ENCODE data around the gene FAAP20.
A peak's percentile ranks its signal among the peaks of the same experiment; 100 is the strongest.

FAAP20 gene

GRCh38 chr1:2184934-2185333 is 9.6 kb downstream of the FAAP20 start:
- Histone ChIP-seq H3K9me3 (ENCODE audit: control insufficient read depth, insufficient read depth, low read depth, low read length) (no peaks in the 10 kb centered on the region), H3K27ac (ENCODE audit: extremely low read depth, low read depth, low read length) (no peak overlapping the region), H3K4me1 (ENCODE audit: control insufficient read depth, insufficient read depth, low read length) (no peaks in the 10 kb centered on the region), H3K36me3 (ENCODE audit: control insufficient read depth in 2 of 2, insufficient read depth in 1 of 2, low read length in 2 of 2) (peaks cover 0 to 60% of the 10 kb centered on the region in 2 experiments; a peak in 2 of 3 replicates), H3K4me3 (ENCODE audit: low read depth, low read length) (no peak overlapping the region)
- ChIA-PET POLR2A (interaction anchor here (1.1 kb wide), 1 partner anchor 11 kb away, joined by 3 read pairs; no protein-coding TSS in a partner anchor), CTCF (interaction anchor here (1.1 kb wide), 1 partner anchor 10 kb away, joined by 5 read pairs; no protein-coding TSS in a partner anchor)
- TF ChIP-seq ZNF658 (tag by site-specific recombination; IDR thresholded peaks at IDR 0.05) (no peak), SP7 (tag by site-specific recombination; IDR thresholded peaks at IDR 0.05) (no peak), ZNF23 (tag by site-specific recombination; IDR thresholded peaks at IDR 0.05; ENCODE audit: borderline replicate concordance) (no peak), HIC1 (tag by site-specific recombination; IDR thresholded peaks at IDR 0.05) (0 out of 2 replicates have a peak, but pooled peaks have one; percentile 24), KLF8 (tag by site-specific recombination; IDR thresholded peaks at IDR 0.05) (no peak), SP2 (tag by site-specific recombination; IDR thresholded peaks at IDR 0.05) (no peak), BCL6B (tag by site-specific recombination; IDR thresholded peaks at IDR 0.05) (no peak), ZNF24 (tag by site-specific recombination; IDR thresholded peaks at IDR 0.05) (no peak)

- H3K4me3 ChIP-seq (ENCODE audit: low read depth, low read length), result no peak overlapping the region
- no peak overlapping the region for H3K27ac ChIP-seq (ENCODE audit: extremely low read depth, low read depth, low read length)
- no peaks in the 10 kb centered on the region for H3K4me1 ChIP-seq (ENCODE audit: control insufficient read depth, insufficient read depth, low read length)
- POLR2A ChIA-PET, result no interaction called here
- peaks cover 0 to 62% of the 10 kb centered on the region in 2 experiments; a peak in 2 of 3 replicates for H3K36me3 ChIP-seq (ENCODE audit: control insufficient read depth in 2 of 2, insufficient read depth in 1 of 2, low read length in 2 of 2)
- no peaks in the 10 kb centered on the region for H3K9me3 ChIP-seq (ENCODE audit: control insufficient read depth, insufficient read depth, low read depth, low read length)
- TF ChIP-seq ZNF211 (tag by site-specific recombination; IDR thresholded peaks at IDR 0.05; ENCODE audit: low read depth) (no peak), GLIS1 (tag by site-specific recombination; IDR thresholded peaks at IDR 0.05) (no peak), ZNF677 (tag by site-specific recombination; IDR thresholded peaks at IDR 0.05) (no peak), ZNF626 (tag by site-specific recombination; IDR thresholded peaks at IDR 0.05) (no peak), HOXA7 (CRISPR knock-in tag; IDR thresholded peaks at IDR 0.05; ENCODE audit: borderline replicate concordance) (no peak), RBAK (tag by site-specific recombination; IDR thresholded peaks at IDR 0.05) (no peak), ZNF114 (tag by site-specific recombination; IDR thresholded peaks at IDR 0.05) (no peak), ZNF701 (tag by site-specific recombination; IDR thresholded peaks at IDR 0.05) (no peak), ZNF26 (tag by site-specific recombination; IDR thresholded peaks at IDR 0.05) (no peak), WT1 (tag by site-specific recombination; IDR thresholded peaks at IDR 0.05) (no peak), SALL2 (tag by site-specific recombination; IDR thresholded peaks at IDR 0.05; ENCODE audit: borderline replicate concordance) (no peak), ZNF19 (tag by site-specific recombination; IDR thresholded peaks at IDR 0.05; ENCODE audit: low read depth) (no peak), ZNF776 (tag by site-specific recombination; IDR thresholded peaks at IDR 0.05; ENCODE audit: borderline replicate concordance) (no peak), ZNF398 (tag by site-specific recombination; IDR thresholded peaks at IDR 0.05) (no peak), ZNF138 (tag by site-specific recombination; IDR thresholded peaks at IDR 0.05; ENCODE audit: borderline replicate concordance) (no peak), ZNF184 (tag by site-specific recombination; IDR thresholded peaks at IDR 0.05) (no peak), BCL11B (tag by site-specific recombination; IDR thresholded peaks at IDR 0.05; ENCODE audit: low read depth) (no peak), GLIS2 (tag by site-specific recombination; IDR thresholded peaks at IDR 0.05) (no peak), ZNF561 (tag by site-specific recombination; IDR thresholded peaks at IDR 0.05; ENCODE audit: borderline replicate concordance) (no peak), ZNF133 (tag by site-specific recombination; IDR thresholded peaks at IDR 0.05) (no peak)
- CTCF ChIA-PET, result interaction anchor here (1.1 kb wide), 1 partner anchor 10 kb away, joined by 5 read pairs; no protein-coding TSS in a partner anchor
Measured at GRCh38 chr1:2184531-2184930, 10.0 kb downstream of the FAAP20 start.
